OCI-LY3 (cell line): ENCODE results near the gene PRM3.

Experiments used
- EZH2phosphoT487 ChIP-seq: fragments of 200-600 bp; shearing (Covaris generic); IDR thresholded peaks from 2 replicates; pipeline ENCODE4 v1.6.1; 2018; ENCODE audit warnings: antibody characterized with exemption, mixed run types, low read depth
- TF ChIP-seq, protein P1 (sequence below): fragments of 200-600, 300-600 bp; sonication (generic); IDR thresholded peaks from 2 replicates; pipeline ENCODE4 v1.5.1; 2014; ENCODE audit warnings: antibody characterized with exemption, low read length, low read depth

DNA sequence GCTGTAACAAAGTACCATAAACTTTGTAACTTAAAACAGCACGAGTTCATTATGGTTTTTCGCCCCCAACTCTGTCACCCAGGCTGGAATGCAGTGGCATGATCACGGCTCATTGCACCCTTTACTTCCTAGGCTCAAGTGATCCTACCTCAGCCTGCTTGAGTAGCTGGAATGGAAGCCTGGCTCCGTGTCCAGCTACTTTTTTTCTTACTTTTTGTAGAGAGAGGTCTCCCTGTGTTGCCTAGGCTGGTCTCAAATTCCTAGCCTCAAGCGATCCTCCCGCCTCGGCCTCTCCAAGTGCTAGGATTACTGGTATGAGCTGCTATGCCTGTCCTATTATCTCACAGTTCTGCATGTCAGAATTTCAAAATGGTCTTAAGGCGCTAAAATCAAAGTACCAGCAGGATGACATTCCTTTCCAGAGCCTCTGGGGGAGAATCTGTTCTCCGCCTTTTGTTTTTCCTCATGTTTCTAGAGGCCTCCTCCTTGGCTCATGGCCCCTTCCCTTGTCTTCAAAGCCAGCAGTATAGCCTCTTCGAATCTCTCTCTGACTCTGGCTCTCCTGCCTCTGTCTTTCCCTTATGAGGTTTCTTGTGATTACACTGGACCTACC lies 17.8 kb upstream of the PRM3 start:
- TF ChIP-seq, protein P1, sequence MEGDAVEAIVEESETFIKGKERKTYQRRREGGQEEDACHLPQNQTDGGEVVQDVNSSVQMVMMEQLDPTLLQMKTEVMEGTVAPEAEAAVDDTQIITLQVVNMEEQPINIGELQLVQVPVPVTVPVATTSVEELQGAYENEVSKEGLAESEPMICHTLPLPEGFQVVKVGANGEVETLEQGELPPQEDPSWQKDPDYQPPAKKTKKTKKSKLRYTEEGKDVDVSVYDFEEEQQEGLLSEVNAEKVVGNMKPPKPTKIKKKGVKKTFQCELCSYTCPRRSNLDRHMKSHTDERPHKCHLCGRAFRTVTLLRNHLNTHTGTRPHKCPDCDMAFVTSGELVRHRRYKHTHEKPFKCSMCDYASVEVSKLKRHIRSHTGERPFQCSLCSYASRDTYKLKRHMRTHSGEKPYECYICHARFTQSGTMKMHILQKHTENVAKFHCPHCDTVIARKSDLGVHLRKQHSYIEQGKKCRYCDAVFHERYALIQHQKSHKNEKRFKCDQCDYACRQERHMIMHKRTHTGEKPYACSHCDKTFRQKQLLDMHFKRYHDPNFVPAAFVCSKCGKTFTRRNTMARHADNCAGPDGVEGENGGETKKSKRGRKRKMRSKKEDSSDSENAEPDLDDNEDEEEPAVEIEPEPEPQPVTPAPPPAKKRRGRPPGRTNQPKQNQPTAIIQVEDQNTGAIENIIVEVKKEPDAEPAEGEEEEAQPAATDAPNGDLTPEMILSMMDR, result no peak
- no peak for TF ChIP-seq EZH2phosphoT487
